Activated naive CD4-positive, alpha-beta T cell treated with anti-CD3 and anti-CD28 coated beads, Interleukin-2, amount 50 U/mL, for 16 hours (primary cell): ENCODE results near the gene WFDC11.

Experiments used
- DNase-seq: peaks from one replicate; pipeline ENCODE4 v3.0.0-alpha.2; 2020

WFDC11 gene

DNA sequence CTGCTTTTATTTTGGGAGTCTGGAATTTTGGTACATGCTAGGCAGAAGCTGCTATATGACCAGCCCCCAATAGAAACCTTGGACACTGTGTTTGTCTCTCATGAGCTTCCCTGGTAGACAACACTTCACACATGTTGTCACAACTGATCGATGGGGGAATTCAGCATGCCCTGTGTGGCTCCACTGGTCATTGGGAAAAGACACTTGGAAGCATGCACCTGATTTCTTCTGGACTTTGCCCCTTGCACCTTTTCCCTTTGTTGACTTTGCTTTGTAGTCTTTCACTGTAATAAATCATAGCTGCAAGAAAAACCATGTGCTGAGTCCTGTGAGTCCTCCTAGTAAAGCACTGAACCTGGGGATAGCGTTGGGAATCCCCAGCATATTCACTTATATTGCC lies 48.4 kb downstream of the WFDC11 start:
- no peak for DNase-seq

DNA sequence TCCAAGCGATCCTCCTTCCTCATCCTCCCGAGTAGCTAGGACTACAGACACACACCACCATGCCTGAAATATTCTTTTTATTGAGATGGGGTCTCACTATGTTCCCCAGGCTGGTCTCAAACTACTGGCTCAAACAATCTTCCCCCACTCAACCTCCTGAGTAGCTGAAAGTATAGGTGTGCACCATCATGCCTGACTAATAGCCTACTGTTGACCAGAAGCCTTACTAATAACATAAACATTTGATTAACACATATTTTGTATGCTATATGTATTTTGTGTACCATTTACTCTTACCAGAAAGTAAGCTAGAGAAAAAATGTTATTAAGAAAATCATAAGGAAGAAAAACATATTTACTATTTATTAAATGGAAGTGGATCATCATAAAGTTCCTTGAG lies 52.4 kb downstream of the WFDC11 start:
- DNase-seq: no peak

DNA sequence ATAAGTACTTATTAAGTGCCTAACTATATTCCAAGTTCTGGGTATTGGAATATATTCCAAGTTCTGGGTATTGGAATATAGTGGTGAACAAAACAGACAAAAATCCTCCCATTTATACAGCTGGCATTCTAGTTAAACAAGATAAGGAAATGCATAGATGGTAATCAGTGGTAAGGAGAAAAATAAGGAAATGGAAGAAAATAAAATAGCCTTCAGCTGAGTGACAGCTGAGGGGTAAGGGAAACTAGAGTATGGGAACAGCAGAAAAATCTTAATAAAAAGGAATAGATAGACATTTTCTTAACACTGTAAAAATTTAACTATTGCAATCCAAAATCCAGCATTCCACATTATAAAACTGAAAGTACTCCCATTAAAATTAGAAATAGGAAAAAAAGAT lies 57.7 kb downstream of the WFDC11 start:
- DNase-seq: no peak

DNA sequence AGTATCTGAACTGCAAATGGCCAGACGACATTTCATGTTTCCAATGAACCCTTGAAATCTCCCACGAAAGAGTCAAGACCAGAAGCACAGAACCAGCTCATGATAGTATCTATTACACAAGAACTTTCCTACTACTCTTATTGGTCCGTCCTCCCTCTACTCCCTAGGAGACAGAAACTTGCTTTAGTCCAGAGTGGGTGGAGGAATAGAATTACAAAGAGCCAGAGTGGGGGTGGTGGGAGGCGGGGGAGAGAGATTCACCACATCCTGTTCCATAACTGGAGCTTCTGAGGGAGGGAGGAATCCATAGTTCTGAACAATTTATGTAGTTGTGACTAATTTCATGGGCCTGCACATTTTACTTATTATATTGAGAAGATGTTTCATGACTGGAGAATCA lies 59.0 kb downstream of the WFDC11 start:
- DNase-seq: peak; percentile 23

DNA sequence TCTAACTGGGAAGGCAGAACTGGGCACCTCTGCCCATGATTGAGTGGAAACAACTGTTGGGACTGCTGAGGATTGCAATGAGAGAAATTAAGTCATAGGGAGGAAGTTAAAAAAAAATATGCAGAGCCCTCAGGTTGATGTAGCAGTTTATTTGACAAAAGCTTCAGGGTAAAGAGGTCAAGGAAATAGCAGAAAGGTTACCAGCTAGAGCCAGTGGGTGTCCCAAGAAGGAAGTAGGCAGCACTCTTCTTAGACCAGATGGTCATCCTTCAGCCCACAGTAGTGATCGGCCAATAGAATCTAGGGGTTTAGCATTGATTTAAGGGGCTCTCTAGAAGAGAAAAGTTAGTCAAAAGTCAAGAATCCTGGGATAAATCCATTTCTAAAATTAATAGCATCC lies 62.2 kb downstream of the WFDC11 start:
- no peak for DNase-seq
